Breast epithelium (tissue), 3 donors: Measurements from ENCODE around the gene HIP1.

ENCODE experiments used
- POLR2A ChIP-seq: fragments of 450-650 bp; IDR thresholded peaks from one replicate; pipeline ENCODE4 v1.6.1; 2016; ENCODE audit warnings: antibody characterized with exemption, mild to moderate bottlenecking, moderate library complexity
- POLR2AphosphoS5 ChIP-seq, 3 donors: sonication (generic); formaldehyde crosslinking; IDR thresholded peaks; one replicate each; pipeline ENCODE4 v1.6.1; 2017; ENCODE audit warnings: antibody characterized with exemption in 3 of 3
- TF ChIP-seq, protein P1 (sequence below), 3 donors: fragments of 450-650 bp; IDR thresholded peaks; one replicate each; pipeline ENCODE4 v1.5.1; 2016 to 2017; ENCODE audit warnings: antibody characterized with exemption in 3 of 3, mild to moderate bottlenecking in 3 of 3, moderate library complexity in 3 of 3

DNA sequence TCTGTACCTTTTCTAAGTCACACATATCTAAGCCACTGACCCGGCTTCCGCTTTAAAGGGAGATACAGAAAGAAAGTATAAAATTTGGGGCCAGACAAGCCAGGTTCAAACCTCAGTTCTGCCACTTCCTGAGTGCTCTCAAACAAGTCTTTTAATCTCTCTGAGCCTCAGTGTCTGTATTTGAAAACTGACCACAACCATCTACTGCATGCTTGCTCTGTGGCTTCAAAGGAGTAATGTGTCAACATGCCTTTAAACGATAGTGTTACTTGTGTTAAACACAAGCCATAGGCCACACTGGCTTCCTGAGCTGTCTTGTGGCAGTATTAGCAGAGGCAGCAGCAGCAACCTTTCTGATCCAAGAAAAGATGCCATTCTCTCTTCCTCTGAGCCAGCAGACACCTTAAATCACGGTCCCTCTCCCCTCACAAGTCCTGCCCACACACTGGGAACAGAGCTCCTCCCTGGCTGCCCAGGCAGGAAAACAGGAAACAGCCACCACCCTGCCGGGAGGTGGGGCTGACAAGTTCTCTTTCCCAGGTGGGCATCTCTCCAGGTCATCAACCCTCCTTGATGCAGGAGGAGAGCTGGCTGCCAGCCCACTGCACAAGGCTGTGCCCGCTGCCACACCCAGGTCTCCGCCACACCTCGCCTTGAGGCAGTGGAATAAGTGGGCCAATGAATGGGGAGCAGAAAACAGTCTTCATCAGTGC lies 10.7 kb downstream of the HIP1 start:
- TF ChIP-seq, protein P1, sequence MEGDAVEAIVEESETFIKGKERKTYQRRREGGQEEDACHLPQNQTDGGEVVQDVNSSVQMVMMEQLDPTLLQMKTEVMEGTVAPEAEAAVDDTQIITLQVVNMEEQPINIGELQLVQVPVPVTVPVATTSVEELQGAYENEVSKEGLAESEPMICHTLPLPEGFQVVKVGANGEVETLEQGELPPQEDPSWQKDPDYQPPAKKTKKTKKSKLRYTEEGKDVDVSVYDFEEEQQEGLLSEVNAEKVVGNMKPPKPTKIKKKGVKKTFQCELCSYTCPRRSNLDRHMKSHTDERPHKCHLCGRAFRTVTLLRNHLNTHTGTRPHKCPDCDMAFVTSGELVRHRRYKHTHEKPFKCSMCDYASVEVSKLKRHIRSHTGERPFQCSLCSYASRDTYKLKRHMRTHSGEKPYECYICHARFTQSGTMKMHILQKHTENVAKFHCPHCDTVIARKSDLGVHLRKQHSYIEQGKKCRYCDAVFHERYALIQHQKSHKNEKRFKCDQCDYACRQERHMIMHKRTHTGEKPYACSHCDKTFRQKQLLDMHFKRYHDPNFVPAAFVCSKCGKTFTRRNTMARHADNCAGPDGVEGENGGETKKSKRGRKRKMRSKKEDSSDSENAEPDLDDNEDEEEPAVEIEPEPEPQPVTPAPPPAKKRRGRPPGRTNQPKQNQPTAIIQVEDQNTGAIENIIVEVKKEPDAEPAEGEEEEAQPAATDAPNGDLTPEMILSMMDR (IDR thresholded peaks at IDR 0.05) = no peak
- TF ChIP-seq POLR2AphosphoS5 (IDR thresholded peaks at IDR 0.05) = no peak
- no peak for TF ChIP-seq POLR2A
